Fibroblast of villous mesenchyme (primary cell): ENCODE data around the gene FASN. TPM values are rescaled to one million over a fixed set of nuclear protein-coding genes. Genes with fewer than 3 reads are reported as not detected.

Experiments used
- DNase-seq: peaks from one replicate; pipeline ENCODE4 v3.0.0-alpha.2; 2010; ENCODE audit warnings: low read depth
- H3K4me3 ChIP-seq: 2 replicates; pipeline ENCODE4 v1.5.1; 2011; ENCODE audit warnings: low read depth, mild to moderate bottlenecking, low read length
- CTCF ChIP-seq: IDR thresholded peaks from 2 replicates; pipeline ENCODE4 v1.5.1; 2012; ENCODE audit warnings: low read depth, mild to moderate bottlenecking, low read length; ENCODE audit not compliant: insufficient read depth
- total RNA-seq: library from RNA; depleted of rRNA; stranded (reverse); fragments of >200 nt; gene quantifications from 2 replicates; pipeline ENCODE4 v1.2.3, GENCODE V29; 2012

The FASN gene
- total RNA-seq, 1 donor = 274 TPM

- no peak for DNase-seq
Measured at GRCh38 chr17:82083009-82083408, 15.0 kb downstream of the FASN start.

GRCh38 chr17:82082456-82082855 is 15.6 kb downstream of the FASN start:
- DNase-seq = no peak
- TF ChIP-seq CTCF = no peak
- no peak overlapping the region for H3K4me3 ChIP-seq

More at GRCh38 chr17:82083009-82083408, 15.0 kb downstream of the FASN start:
- no peak overlapping the region for H3K4me3 ChIP-seq
- TF ChIP-seq CTCF = no peak

DNA sequence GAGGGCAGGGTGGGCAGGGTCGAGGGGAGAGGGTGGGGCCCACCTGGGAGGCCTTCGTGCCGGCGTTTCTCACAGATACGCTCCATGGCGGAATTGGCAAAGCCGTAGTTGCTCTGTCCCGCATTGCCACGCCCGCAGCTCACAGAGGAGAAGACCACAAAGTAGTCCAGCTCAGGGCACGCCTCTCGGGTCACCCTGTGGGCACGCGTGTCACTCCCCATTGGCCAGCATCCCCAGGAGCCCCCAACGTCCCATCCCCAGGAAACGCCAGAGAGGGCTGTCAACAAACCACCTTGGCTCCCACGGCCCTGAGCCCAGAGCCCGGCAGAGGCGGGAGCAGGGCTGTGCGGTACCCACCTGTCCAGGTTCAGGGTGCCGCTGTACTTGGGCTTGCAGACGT is 16.1 kb downstream of the FASN start:
- no peak for DNase-seq
- no peak overlapping the region for H3K4me3 ChIP-seq
- no peak for TF ChIP-seq CTCF

- TF ChIP-seq CTCF = no peak
- no peak overlapping the region for H3K4me3 ChIP-seq
- no peak for DNase-seq
Measured at GRCh38 chr17:82081546-82081945, 16.5 kb downstream of the FASN start.

- no peak for TF ChIP-seq CTCF
- no peak for DNase-seq
Measured at GRCh38 chr17:82080789-82081464, 17.1 kb downstream of the FASN start.

DNA sequence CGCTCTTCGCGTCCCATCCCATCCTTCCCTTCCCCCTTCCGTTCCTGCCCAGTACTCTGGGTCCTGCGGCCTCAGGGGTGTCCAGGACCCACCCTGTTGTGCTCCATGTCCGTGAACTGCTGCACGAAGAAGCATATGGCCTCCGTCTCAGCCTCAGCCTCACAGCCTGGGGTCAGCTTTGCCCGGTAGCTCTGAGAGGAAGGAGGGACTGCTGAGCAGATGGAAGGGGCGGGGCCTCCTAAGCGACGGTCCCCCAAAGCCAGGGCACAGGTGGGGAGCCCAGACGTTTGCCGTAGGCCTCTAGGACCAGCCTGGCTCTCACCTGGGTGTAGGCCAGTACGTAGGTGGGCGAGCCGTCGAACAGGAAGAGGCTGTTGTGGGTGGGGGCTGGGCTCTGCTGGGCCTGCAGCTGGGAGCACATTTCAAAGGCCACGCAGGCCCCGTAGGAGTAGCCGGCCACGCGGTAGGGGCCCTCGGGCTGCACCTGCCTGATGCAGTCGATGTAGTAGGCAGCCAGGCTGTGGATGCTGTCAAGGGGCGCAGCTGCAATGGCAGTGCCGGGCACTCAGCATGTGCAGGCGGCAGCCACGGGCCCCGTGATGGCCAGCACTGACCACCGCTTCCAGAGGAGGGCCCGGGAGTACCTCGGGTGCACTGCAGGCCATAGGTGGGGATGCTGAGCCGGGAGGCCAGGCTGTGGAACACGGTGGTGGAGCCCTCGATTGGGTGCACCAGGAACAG is 17.8 kb downstream of the FASN start:
- DNase-seq = no peak
- no peak overlapping the region for H3K4me3 ChIP-seq
- TF ChIP-seq CTCF = no peak

More at GRCh38 chr17:82080789-82081464, 17.1 kb downstream of the FASN start:
- no peak overlapping the region for H3K4me3 ChIP-seq
